Measurements from ENCODE around the gene B4GALT4.

DNA sequence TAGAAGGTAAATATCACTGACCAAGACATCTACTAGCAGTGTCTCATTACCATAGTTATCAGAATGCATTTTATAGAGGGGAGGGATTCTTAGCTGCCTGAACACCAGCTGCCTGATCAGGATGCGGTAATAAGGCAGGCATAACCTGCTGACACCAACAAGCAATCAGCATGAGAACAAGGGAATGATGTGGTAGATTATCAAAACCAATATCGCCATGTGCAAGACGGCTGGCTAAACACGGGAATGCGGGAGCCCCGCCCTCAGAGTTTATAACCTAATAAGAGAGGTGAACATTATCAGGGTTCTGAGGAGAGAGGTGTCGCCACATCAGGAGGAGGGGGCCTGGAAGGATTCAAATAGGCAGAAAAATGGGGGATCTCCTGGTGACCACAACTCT, 20.5 kb downstream of the B4GALT4 start:
- no peak for TF ChIP-seq CTCF (IDR thresholded peaks at IDR 0.05; ENCODE audit: low read length)
- TF ChIP-seq EZH2phosphoT487 (IDR thresholded peaks at IDR 0.05; ENCODE audit: low read length): no peak
- no peak for TF ChIP-seq EZH2 (optimal IDR thresholded peaks at IDR 0.05; ENCODE audit: low read depth, low read length)
